ENCODE measurements around the gene RGS7. TPM values are rescaled to one million over a fixed set of nuclear protein-coding genes. Genes with fewer than 3 reads are reported as not detected.
A peak's percentile ranks its signal among the peaks of the same experiment; 100 is the strongest.
"Not testable (repeated sequence)": the region's sequence is repeated elsewhere in the genome, so short reads cannot be mapped to it uniquely, and the experiment has no call there.

Gene RGS7
- polyA plus RNA-seq, 12 donors = 0.07 to 0.14 (median 0.09) TPM; not detected in 9

GRCh38 chr1:240783728-240784137 lies 573.3 kb downstream of the RGS7 start:
- DNase-seq = not testable (repeated sequence)

DNA sequence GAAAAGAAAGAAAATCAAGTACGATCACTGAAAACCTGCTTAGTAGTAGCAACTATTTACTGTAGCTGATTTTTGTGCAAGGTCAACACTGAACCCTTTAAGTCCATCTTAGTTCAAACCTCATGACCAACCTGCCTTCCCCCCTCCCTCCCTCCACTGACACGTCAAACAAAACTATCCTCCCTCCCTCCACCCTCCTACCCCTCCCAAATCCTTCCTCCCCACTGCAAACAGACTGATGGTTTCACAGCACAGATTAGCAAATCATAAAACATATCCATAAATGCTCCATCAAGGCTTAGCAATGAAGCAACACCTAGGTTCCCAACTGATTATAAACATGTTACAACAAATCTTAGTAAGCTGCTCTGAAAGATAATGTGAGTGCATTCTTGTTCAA lies 580.8 kb downstream of the RGS7 start:
- DNase-seq = no peak

- DNase-seq = no peak
Measured at GRCh38 chr1:240772131-240772530, 584.9 kb downstream of the RGS7 start.

DNA sequence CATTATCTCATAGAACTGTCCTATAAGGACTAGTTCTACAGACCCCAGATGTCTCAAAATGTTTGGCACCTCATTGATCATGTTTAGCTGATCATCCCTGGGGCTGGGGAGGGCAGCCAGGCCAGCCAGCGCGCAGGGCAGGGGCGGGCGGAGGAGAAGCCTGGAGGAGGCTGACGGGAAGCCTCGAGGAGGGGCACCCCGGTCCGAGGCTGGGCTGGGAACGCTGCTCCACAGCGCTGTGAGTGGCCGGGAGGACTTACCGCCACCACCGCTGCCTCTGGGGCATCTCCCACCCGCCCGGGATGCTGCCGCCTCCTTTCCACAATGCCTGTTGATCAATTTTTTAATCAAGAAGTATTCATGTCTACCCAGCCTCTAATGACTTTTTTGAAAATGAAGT lies 585.6 kb downstream of the RGS7 start:
- DNase-seq = no peak

DNA sequence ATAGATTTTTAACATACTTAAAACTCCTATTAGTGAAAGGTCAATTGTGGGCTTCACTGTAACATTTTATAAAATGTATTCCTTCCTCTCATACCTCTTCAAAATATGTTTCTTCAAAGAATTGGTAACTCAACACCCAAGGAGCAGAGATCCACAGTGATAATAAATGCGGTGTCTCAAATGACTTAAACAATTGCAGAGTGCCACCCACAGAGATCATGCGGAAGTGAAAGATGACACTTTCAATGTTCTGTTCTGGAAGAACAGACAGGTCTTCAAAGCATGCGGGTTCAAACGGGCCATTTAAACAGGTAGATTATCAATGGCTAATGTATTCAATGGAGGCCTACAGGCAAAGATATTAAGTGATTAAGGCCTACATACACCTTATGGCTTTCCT lies 588.0 kb downstream of the RGS7 start:
- DNase-seq = no peak

DNA sequence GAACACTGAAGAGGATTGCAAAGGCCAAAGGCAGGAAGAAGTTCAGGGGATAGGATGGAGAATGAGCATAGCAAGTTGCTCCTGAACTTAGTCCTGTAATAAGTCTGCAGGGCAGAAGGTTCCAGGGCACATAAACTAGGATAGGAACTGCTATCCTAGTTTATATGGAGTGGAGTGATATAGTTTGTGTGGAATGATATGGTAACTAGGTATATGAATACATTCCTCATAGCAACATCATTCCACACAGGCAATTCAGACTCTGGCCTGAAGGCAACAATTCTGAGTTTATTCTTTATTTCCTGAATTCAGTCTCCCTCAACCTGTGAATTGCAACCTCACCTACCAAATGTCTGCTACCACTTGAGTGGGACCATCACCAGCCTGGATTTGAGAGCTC lies 590.2 kb downstream of the RGS7 start:
- DNase-seq = no peak

DNA sequence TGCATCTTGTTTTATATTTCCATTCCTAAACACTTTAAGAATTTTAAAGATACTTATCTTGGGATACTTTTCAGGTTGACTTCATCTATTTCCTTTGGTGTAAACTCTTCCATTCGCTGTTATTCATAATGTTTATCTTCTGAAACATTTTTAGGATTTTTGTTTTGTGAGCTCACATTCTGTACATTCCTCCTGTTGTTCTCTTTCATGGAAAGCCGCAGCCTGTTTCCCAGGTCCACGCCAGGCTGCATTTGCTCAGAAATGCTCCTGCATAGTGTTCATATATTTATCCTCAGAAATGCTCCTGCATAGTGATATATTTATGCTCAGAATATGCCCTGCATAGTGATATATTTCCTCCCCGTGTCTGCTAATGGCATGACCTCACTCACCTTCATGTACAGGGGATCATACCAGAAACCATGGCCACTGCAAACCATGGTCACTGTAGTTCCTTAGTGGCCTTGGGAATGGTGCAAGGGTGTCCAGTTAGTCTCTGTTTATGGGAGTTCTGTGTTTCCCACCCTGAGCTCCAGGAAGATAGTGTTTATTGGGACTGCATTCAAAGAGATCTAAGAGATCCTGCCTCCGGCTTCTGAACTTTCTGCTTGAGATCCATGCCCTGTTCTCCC lies 591.2 kb downstream of the RGS7 start:
- DNase-seq = no peak

- no peak for DNase-seq
Measured at GRCh38 chr1:240763771-240764170, 593.2 kb downstream of the RGS7 start.

DNA sequence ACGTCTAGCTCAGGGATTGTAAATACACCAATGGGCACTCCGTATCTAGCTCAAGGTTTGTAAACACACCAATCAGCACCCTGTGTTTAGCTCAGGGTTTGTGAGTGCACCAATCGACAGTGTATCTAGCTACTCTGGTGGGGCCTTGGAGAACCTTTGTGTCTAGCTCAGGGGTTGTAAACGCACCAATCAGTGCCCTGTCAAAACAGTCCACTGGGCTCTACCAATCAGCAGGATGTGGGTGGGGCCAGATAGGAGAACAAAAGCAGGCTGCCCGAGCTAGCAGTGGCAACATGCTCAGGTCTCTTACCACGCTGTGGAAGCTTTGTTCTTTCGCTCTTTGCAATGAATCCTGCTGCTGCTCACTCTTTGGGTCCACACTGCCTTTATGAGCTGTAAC lies 593.9 kb downstream of the RGS7 start:
- not testable (repeated sequence) for DNase-seq

DNA sequence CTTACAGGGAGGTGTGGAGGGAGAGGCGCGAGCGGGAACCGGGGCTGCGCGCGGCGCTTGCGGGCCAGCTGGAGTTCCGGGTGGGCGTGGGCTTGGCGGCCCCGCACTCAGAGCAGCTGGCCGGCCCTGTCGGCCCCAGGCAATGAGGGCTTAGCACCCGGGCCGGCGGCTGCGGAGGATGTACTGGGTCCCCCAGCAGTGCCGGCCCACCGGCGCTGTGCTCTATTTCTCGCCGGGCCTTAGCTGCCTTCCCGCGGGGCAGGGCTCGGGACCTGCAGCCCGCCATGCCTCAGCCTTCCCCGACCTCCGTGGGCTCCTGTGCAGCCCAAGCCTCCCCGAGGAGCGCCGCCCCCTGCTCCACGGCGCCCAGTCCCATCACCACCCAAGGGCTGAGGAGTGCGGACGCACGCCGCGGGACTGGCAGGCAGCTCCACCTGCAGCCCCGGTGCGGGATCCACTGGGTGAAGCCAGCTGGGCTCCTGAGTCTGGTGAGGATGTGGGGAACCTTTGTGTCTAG lies 594.5 kb downstream of the RGS7 start:
- not testable (repeated sequence) for DNase-seq

- DNase-seq = not testable (repeated sequence)
Measured at GRCh38 chr1:240758777-240759176, 598.2 kb downstream of the RGS7 start.

- DNase-seq = no peak
Measured at GRCh38 chr1:240758296-240758695, 598.7 kb downstream of the RGS7 start.

DNA sequence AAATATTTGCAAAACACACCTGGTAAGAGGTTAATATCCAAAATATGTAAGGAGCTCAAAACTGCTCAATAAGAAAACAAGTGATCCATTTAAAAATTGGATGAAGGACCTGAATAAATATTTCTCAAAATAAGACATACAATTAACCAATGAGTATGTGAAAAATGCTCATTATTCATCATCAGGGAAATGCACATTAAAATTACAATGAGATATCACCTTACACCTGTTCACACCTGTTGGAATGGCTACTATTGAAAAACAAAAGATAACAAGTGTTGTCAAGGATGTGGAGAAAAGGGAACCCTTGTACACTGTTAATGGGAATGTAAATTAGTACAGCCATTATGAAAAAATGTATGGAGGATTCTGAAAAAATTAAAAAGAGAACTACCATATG lies 609.1 kb downstream of the RGS7 start:
- no peak for DNase-seq

- no peak for DNase-seq
Measured at GRCh38 chr1:240743705-240744104, 613.3 kb downstream of the RGS7 start.

GRCh38 chr1:240739754-240740153 lies 617.3 kb downstream of the RGS7 start:
- no peak for DNase-seq

GRCh38 chr1:240739139-240739538 lies 617.9 kb downstream of the RGS7 start:
- no peak for DNase-seq

DNA sequence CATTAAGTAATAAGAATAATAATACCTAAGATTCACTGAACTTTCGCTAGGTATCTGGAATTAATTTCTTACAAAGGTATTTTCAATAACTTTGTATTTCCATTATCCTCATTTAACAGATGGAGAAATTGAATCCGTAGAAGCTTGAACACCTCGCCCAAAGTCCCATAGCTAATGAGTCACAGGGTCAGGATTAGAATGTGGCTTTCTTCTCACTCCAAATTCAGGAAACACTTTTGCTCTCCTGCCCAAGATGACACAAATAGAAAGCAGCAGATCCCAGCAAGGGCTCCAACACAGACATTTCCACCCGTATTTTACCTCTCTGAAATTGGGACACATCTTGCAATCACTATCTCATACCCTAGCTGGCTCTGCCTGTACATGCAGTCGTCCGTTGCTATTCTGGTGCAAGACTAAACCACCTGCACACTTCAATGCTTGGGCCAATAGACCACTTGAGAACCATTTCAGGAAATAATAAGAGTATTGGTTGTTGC lies 619.2 kb downstream of the RGS7 start:
- DNase-seq = peak; percentile 21

DNA sequence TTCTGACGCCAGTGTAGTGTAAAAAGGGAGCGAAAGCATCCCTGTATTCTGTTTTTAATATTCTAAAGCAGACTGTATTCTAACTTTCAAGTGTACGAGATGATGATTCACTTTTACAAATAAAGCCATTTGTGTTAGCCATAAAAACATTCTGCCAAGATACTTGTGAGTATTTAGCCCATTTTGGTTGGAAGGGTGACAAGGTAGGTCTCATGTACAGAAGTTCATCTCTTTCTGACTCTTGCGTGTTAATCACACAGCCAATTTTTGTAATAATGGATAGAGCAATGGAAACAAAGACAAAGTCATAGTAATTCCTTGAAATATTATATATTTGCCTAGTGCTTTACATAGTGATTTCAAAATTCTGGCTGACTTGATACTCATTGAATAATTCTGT lies 619.7 kb downstream of the RGS7 start:
- DNase-seq = peak; percentile 55

DNA sequence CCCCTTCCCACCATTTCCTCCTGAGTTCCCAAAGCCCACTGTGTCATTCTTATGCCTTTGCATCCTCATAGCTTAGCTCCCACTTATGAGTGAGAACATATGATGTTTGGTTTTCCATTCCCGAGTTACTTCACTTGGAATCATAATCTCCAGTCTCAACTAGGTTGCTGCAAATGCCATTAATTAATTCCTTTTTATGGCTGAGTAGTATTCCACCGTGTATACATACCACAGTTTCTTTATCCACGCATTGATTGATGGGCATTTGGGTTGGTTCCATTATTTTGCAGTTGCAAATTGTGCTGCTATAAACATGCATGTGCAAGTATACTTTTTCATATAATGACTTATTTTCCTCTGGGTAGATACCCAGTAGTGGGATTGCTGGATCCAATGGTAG lies 622.3 kb downstream of the RGS7 start:
- DNase-seq = not testable (repeated sequence)

DNA sequence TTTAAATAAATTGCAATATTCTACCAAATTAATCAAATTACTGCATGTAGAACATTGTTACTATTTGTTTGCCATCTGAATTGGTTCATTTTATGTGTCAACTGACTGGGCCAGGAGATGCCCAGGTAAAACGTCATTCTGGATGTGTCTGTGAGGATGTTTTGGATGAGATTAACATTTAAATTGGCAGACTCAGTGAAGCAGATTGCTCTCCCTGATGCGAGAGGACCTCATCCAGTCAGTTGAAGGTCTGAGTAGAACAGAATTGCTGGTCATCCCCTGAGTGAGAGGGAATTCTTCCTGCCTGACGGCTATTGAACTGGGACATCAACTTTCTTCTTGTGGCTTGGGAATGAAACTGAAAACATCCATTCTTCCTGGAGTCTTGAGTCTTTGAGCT lies 623.0 kb downstream of the RGS7 start:
- no peak for DNase-seq

DNA sequence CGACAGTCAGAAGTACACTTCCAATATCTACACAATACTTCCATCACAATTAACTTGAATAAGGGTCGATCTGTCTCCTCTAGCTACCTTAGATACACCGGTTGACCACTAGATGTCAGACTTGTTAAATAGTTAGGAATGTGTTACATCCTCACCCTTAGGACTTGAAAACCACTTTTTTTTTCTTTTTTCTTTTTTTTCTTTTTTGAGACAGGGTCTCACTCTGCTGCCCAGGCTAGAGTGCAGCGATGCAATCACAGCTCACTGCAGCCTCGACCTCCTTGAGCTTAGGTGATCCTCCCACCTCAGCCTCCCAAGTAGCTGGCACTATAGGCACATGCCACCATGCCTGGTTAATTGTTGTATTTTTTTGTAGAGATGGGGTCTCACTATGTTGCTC lies 624.6 kb downstream of the RGS7 start:
- peak; percentile 31 for DNase-seq

Measured in muscle of arm (tissue), 12 donors.